Spleen (tissue), 11 donors: ENCODE results near the gene LRRN2. TPM values are rescaled to one million over a fixed set of nuclear protein-coding genes. Genes with fewer than 3 reads are reported as not detected.

Experiments
- DNase-seq: peaks from one replicate; pipeline ENCODE4 v3.0.0-alpha.2; 2020
- H3K27ac ChIP-seq, 8 donors: fragments of 200-600 bp; sonication (generic) in 7 of 8; 1 replicate in 4 of 8; 2 replicates in 4 of 8; pipeline versions ENCODE4 v1.5.0 to v1.8.0; 2016 to 2021; ENCODE audit warnings: inconsistent platforms in 4 of 8, mild to moderate bottlenecking in 4 of 8, moderate library complexity in 1 of 8
- H3K27me3 ChIP-seq, 7 donors: fragments of 200-600 bp; sonication (generic) in 6 of 7; replicated peaks in 1 of 7; 1 replicate in 4 of 7; 2 replicates in 3 of 7; pipeline versions ENCODE4 v1.5.0 to v1.8.0; 2016 to 2021; ENCODE audit warnings: inconsistent platforms in 3 of 7, mild to moderate bottlenecking in 1 of 7
- H3K36me3 ChIP-seq, 6 donors: fragments of 200-600 bp; sonication (generic) in 5 of 6; 1 replicate in 4 of 6; 2 replicates in 2 of 6; pipeline versions ENCODE4 v1.5.0 to v1.8.0; 2016 to 2021; ENCODE audit warnings: inconsistent platforms in 2 of 6
- H3K4me1 ChIP-seq, 6 donors: fragments of 200-600 bp; sonication (generic) in 5 of 6; 1 replicate in 3 of 6; 2 replicates in 3 of 6; pipeline versions ENCODE4 v1.5.0 to v1.8.0; 2016 to 2021; ENCODE audit warnings: inconsistent platforms in 3 of 6
- H3K4me3 ChIP-seq, 8 donors: fragments of 200-600 bp; sonication (generic) in 7 of 8; 1 replicate in 4 of 8; 2 replicates in 4 of 8; pipeline versions ENCODE4 v1.5.0 to v1.8.0; 2016 to 2021; ENCODE audit warnings: inconsistent platforms in 4 of 8, mild to moderate bottlenecking in 4 of 8, moderate library complexity in 2 of 8
- H3K9me3 ChIP-seq, 8 donors: fragments of 200-600 bp; sonication (generic) in 7 of 8; 1 replicate in 4 of 8; 2 replicates in 4 of 8; pipeline versions ENCODE4 v1.5.0 to v1.8.0; 2016 to 2021; ENCODE audit warnings: inconsistent platforms in 4 of 8
- CTCF ChIP-seq, 11 experiments: fragments of 200-600 bp in 7 of 11; fragments of 450-650 bp in 4 of 11; sonication (generic) in 4 of 11; IDR thresholded peaks in 8 of 11; conservative IDR thresholded peaks in 3 of 11; 1 replicate in 7 of 11; 2 replicates in 4 of 11; pipeline versions ENCODE4 v1.4.0 to v1.8.0; 2016 to 2021; ENCODE audit warnings: antibody characterized with exemption in 11 of 11, inconsistent platforms in 4 of 11, mild to moderate bottlenecking in 1 of 11
- POLR2A ChIP-seq, 3 donors: fragments of 450-650 bp; IDR thresholded peaks; one replicate each; pipeline ENCODE4 v1.5.1; 2017; ENCODE audit warnings: antibody characterized with exemption in 3 of 3, mild to moderate bottlenecking in 1 of 3
- POLR2AphosphoS5 ChIP-seq, 3 donors: sonication (generic); formaldehyde crosslinking; IDR thresholded peaks; one replicate each; pipeline ENCODE4 v1.5.1; 2017; ENCODE audit warnings: antibody characterized with exemption in 3 of 3
- WGBS, 5 donors: extraction: QIAGEN DNeasy Blood & Tissue Kit in 3 of 5; methylation state at CpG; one replicate each; pipeline versions ENCODE4 v1.1.5 to v1.1.7; 2013 to 2018; 5-methylcytosine and 5-hydroxymethylcytosine counted together
- intact Hi-C: fragments of 100-400 bp; cut with DNase I; formaldehyde crosslinking; loops from one replicate; pipeline ENCODE4 v1.15.0; 2023; ENCODE audit warnings: low total_unique reads
- polyA plus RNA-seq, 3 donors: library from polyadenylated mRNA; stranded (reverse); fragments of 200-250 nt; gene quantifications; one replicate each; pipeline ENCODE4 v1.2.1, GENCODE V29; 2013
- total RNA-seq, 7 donors: library from RNA; depleted of rRNA in 3 of 7; stranded (reverse); fragments of >200 nt in 3 of 7; fragmentation: NEBNext Ultra II Directional in 4 of 7; extraction: Animal tissue kit (Norgen Biotek cat#: 25700) in 4 of 7; gene quantifications; one replicate each; pipeline versions ENCODE4 v1.1.0 to v1.2.1, GENCODE V29; 2016 to 2021
- donor health status: healthy with polysubstance abuse.
- donor health status: DM: no; HTN: no; CAD: no; lungs with moderate emphysema.
- donor health status: DM: no; HTN: no; CAD: no.
- donor health status: Bipolar disorder and iron deficiency.
- donor health status: healthy.
- donor health status: DM: no; HTN: no; CAD: no.
- donor health status: DM: yes; HTN: yes; CAD: no.

LRRN2 gene
- total and polyA plus RNA-seq, 10 donors = 1.6 to 11.9 (median 4.5) TPM

- H3K4me3 ChIP-seq = no peak overlapping the region
- no peak overlapping the region for H3K27ac ChIP-seq
- TF ChIP-seq POLR2A (IDR thresholded peaks at IDR 0.05) = no peak
- no peak for TF ChIP-seq CTCF (IDR thresholded peaks at IDR 0.05 in 8 of 11, conservative IDR thresholded peaks at IDR 0.05 in 3 of 11)
- H3K9me3 ChIP-seq = no peaks in the 10 kb centered on the region
- H3K27me3 ChIP-seq = peaks cover 0 to 21% (median 0%) of the 10 kb centered on the region in 7 donors
- no peak for DNase-seq
- intact Hi-C loops = no loop called here
- WGBS, 5 donors = 82 to 87% (median 84%) methylated on average over 7 of the region's 7 CpGs
- H3K36me3 ChIP-seq = no peaks in the 10 kb centered on the region
- H3K4me1 ChIP-seq = no peaks in the 10 kb centered on the region
These were observed 34.5 kb downstream of the LRRN2 start for GRCh38 chr1:204650911-204651570.

- Histone ChIP-seq H3K27me3 (peaks cover 0 to 21% (median 0%) of the 10 kb centered on the region in 7 donors), H3K9me3 (no peaks in the 10 kb centered on the region), H3K27ac (no peak overlapping the region), H3K36me3 (no peaks in the 10 kb centered on the region), H3K4me1 (no peaks in the 10 kb centered on the region), H3K4me3 (no peak overlapping the region)
- 82 to 98% (median 85%) methylated on average over 6 of the region's 6 CpGs for WGBS, 5 donors
- TF ChIP-seq POLR2A (IDR thresholded peaks at IDR 0.05) (no peak), POLR2AphosphoS5 (IDR thresholded peaks at IDR 0.05) (no peak), CTCF (IDR thresholded peaks at IDR 0.05 in 8 of 11, conservative IDR thresholded peaks at IDR 0.05 in 3 of 11) (no peak)
- intact Hi-C loops = no loop called here
- DNase-seq = no peak
These were observed 35.6 kb downstream of the LRRN2 start for GRCh38 chr1:204649721-204650521.

GRCh38 chr1:204648576-204648975, 37.0 kb downstream of the LRRN2 start:
- Histone ChIP-seq H3K27ac (no peak overlapping the region), H3K4me1 (no peaks in the 10 kb centered on the region), H3K27me3 (peaks cover 0 to 19% (median 0%) of the 10 kb centered on the region in 7 donors), H3K4me3 (no peak overlapping the region), H3K36me3 (no peaks in the 10 kb centered on the region), H3K9me3 (no peaks in the 10 kb centered on the region)
- TF ChIP-seq CTCF (IDR thresholded peaks at IDR 0.05 in 8 of 11, conservative IDR thresholded peaks at IDR 0.05 in 3 of 11) = no peak
- no peak for TF ChIP-seq POLR2AphosphoS5 (IDR thresholded peaks at IDR 0.05)
- TF ChIP-seq POLR2A (IDR thresholded peaks at IDR 0.05) = no peak
- DNase-seq = no peak
- 85 to 93% (median 88%) methylated on average over 4 of the region's 4 CpGs for WGBS, 5 donors
- intact Hi-C loops = no loop called here

- no peak for DNase-seq
- intact Hi-C loops = no loop called here
- H3K9me3 ChIP-seq = no peaks in the 10 kb centered on the region
- H3K4me1 ChIP-seq = no peaks in the 10 kb centered on the region
- TF ChIP-seq POLR2A (IDR thresholded peaks at IDR 0.05) (no peak), POLR2AphosphoS5 (IDR thresholded peaks at IDR 0.05) (no peak), CTCF (IDR thresholded peaks at IDR 0.05 in 8 of 11, conservative IDR thresholded peaks at IDR 0.05 in 3 of 11) (no peak)
- H3K36me3 ChIP-seq = no peaks in the 10 kb centered on the region
- peaks cover 0 to 12% (median 0%) of the 10 kb centered on the region in 7 donors for H3K27me3 ChIP-seq
- H3K4me3 ChIP-seq = no peak overlapping the region
- H3K27ac ChIP-seq = no peak overlapping the region
These were observed 37.8 kb downstream of the LRRN2 start for GRCh38 chr1:204647805-204648153.
